Cardiac septum (tissue), 1 donor: ENCODE data around the gene AGGF1. TPM values are rescaled to one million over a fixed set of nuclear protein-coding genes. Genes with fewer than 3 reads are reported as not detected.
"Not testable (repeated sequence)": the region's sequence is repeated elsewhere in the genome, so short reads cannot be mapped to it uniquely, and the experiment has no call there.

Experiments used
- DNase-seq: peaks from one replicate; pipeline ENCODE4 v3.0.0-alpha.2; 2020; ENCODE audit warnings: low spot score
- intact Hi-C: fragments of 100-400 bp; cut with DNase I; formaldehyde crosslinking; loops from one replicate; pipeline ENCODE4 v1.14.0; 2022
- long read RNA-seq: library from polyadenylated mRNA; unstranded; transcript quantifications from one replicate; pipeline ENCODE4 v2.0.0, GENCODE V29; 2021
- total RNA-seq: library from RNA; stranded (reverse); fragmentation: NEBNext Ultra II Directional; extraction: Animal tissue kit (Norgen Biotek cat#: 25700); gene quantifications from one replicate; pipeline ENCODE4 v1.2.1, GENCODE V29; 2021
- donor health status: DM: no; HTN: no; CAD: no.

Gene AGGF1, protein sequence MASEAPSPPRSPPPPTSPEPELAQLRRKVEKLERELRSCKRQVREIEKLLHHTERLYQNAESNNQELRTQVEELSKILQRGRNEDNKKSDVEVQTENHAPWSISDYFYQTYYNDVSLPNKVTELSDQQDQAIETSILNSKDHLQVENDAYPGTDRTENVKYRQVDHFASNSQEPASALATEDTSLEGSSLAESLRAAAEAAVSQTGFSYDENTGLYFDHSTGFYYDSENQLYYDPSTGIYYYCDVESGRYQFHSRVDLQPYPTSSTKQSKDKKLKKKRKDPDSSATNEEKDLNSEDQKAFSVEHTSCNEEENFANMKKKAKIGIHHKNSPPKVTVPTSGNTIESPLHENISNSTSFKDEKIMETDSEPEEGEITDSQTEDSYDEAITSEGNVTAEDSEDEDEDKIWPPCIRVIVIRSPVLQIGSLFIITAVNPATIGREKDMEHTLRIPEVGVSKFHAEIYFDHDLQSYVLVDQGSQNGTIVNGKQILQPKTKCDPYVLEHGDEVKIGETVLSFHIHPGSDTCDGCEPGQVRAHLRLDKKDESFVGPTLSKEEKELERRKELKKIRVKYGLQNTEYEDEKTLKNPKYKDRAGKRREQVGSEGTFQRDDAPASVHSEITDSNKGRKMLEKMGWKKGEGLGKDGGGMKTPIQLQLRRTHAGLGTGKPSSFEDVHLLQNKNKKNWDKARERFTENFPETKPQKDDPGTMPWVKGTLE
- 16.9 TPM for total RNA-seq
- long read RNA-seq, full-length matches to known transcripts, result 24 of 43 reads
- long read RNA-seq, partial matches to known transcripts, result 14 of 43 reads
- long read RNA-seq, other reads (novel, unspliced or antisense), result 5 of 43 reads

DNA sequence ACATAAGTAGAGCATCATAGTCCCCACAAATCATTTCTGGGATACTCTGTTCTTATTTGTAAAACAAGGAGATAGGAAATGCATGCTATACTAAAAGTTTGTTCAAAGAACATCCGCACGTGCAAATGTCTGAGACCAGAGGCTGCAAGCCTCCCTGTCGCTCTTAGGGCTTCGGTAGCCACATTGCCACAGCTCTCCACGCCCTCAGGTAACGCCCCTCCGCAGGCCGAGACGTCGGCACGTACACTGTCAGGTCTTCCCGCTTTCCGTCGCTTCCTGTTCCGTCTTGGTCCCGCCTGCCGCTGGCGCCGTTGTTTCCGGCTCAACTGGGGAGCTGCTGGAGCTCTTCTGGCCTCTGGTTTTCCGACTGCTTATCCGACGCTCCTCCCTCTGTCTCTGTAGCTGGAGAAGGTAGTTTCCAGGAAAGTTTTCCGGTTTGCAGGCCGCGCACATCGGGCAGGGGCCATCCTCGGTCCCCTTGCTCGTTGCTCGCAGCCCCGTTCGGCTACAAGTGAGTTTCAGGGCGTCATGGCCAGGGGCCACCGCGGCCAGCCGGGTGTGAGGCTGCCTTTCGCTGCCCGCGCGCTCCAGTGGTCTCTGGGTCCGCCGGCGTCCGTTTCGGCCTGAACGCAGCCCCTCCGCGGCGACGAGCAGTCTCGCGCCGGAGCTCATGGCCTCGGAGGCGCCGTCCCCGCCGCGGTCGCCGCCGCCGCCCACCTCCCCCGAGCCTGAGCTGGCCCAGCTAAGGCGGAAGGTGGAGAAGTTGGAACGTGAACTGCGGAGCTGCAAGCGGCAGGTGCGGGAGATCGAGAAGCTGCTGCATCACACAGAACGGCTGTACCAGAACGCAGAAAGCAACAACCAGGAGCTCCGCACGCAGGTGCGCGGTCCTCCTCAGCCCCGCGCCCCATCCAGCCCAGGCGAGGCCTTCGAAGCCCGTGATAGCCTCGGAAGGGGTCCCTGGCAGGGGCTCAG, at the start of gene AGGF1:
Gene AGGF1, plus strand, starts transcription at position 308 of the 975 bp plus-strand sequence. Its CDS starts 363 bp downstream, at position 671.
- intact Hi-C loops, result loop anchor here (2.0 kb wide), 1 partner anchor 46 kb away; no protein-coding TSS in a partner anchor
- peak; percentile 97 for DNase-seq

DNA sequence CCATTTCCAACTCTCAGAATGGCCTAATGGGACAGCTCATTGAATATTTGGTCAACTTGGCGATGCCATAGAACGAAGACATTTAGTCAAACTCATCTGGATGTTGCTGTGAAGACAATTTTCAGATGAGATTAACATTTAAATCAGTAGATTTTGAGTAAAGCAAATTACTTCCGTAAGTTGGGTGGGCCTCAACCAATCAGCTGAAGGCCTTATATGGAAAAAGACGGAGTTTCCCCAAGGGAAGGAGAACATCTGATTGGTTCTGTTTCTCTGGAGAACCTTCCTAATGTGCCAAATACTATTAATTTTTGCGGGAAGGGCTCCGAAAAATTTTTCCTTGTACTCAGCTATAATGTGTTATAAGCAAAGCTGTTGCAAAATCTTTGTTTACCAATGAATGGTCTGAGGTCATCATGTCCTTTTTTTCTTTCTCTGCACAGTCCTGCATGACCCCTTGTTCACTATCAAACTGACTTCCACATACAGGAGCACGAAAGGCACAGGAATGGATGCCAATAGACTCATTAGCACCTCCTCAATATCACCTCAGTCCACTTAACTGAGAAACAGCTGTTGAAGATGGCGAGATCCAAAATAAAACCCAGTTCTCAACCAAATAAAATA, 49.6 kb upstream of the AGGF1 start:
- DNase-seq, result no peak
- intact Hi-C loops, result no loop called here

DNA sequence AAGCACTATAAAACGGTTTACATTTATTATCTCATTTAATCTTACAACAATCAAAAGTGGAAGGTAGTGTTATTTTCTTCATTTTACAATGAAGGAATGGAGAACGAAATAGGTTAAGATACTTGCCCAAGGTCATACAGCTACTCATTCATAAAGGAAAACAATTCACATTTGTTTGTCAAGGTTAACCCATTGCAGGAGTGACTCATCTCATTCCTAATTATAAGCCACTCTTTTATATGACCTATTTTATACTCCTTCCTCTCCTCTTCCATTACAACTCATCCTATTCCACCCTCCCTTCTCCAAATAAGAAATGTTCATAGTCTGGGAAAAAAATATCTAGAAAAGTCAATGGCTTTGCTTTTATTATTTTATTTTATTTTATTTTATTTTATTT, 47.8 kb upstream of the AGGF1 start:
- DNase-seq, result no peak
- intact Hi-C loops, result no loop called here

GRCh38 chr5:76983468-76983867, 46.7 kb upstream of the AGGF1 start:
- intact Hi-C loops, result no loop called here
- DNase-seq, result no peak

DNA sequence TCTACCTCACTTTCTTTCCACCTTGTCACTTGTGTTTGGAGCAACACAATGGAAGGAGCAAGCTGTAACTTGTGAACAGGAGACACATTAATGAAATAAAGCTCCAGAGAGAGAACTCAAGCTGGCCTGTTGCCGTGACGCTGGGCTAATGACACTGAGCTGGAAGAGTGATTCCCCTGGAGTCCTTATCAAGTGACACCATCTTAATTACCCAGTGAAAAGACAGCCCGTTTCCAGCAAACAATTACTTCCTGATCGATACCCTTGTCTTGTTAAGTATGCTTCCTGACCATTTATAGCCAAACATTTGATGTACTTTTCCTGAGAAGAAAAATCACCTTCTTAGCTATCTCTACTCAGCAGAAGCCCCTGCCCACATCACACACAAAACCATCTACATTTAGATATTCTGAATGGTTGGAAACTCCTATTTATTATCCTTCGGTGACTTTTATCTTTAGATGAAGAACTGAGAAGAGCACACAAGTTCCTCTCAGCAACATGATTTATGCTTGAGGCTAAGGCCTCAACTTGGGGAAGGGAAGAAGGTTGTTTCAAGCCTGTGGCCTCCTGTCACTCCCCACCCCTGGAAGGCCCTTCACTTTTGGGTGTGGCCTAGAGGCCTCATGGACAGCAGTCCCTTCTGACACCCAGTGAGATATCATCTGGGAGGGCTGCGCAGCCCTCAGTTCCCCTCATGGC, 43.2 kb upstream of the AGGF1 start:
- intact Hi-C loops, result no loop called here
- no peak for DNase-seq

GRCh38 chr5:76990899-76991459, 39.2 kb upstream of the AGGF1 start:
- intact Hi-C loops, result no loop called here

GRCh38 chr5:76993436-76993835, 36.8 kb upstream of the AGGF1 start:
- DNase-seq, intact Hi-C loops: not testable (repeated sequence)

More at GRCh38 chr5:76990899-76991459, 39.2 kb upstream of the AGGF1 start:
- no peak for DNase-seq

DNA sequence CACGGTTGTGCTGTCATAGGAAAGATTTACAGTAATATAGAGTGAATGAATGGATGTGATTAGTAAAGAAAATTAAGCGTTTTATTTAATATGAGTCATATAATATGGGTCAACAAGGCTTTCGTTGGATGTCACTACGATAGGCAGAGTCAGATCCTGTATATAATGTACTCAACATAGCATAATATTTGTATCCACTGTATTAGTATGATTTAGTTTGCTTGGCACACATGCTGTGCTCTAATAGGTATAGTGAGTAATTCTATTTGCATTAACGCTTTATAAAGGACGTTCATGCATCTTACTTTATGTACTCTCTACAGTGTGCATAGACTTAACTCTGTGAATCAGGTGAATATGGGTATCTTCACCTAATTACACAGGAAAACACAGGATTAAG, 35.9 kb upstream of the AGGF1 start:
- intact Hi-C loops, result no loop called here
- DNase-seq, result no peak

GRCh38 chr5:76998251-76998650, 32.0 kb upstream of the AGGF1 start:
- DNase-seq, intact Hi-C loops: not testable (repeated sequence)

- intact Hi-C loops, result no loop called here
- no peak for DNase-seq
These were observed 30.8 kb upstream of the AGGF1 start for GRCh38 chr5:76999451-76999850.

DNA sequence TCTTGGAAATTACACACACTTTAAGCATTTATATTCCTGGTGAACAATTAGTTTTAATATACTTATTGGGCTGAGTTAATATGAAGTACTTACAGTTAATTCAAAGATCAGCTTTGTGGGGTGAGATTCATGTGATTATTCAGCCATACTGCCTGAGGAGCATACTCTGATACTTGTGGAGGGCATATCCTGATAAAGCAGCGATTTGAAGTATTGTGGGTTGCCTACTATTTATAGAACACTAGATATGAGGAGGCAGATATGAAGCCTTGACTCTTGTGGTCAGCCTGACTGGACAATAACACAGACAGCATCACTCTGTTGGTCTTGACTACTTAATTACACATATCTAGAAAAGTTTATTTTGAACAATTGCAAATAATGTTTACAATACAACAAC, 27.0 kb upstream of the AGGF1 start:
- no peak for DNase-seq
- intact Hi-C loops, result no loop called here

GRCh38 chr5:77006124-77006523, 24.1 kb upstream of the AGGF1 start:
- no peak for DNase-seq
- intact Hi-C loops, result no loop called here

- DNase-seq, result no peak
- intact Hi-C loops, result no loop called here
These were observed 21.8 kb upstream of the AGGF1 start for GRCh38 chr5:77008413-77008812.

DNA sequence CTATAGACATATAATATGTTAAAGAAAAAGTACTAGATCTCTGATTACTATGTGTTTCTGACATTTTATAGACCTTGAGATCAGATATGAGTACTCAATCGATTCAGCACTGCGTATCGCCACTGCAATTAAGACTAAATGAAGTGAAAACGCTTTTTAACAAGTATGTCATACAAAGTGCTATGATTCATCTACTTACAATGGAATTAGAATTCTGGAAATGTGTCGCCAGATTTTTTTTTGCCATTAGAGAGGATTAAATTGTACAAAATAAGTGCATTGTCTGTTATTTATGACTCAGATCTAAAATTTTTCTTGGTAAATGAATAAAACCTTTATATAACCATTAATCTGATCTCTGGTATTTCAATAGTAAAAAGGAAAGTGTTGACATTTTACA, 20.0 kb upstream of the AGGF1 start:
- intact Hi-C loops, result loop anchor here (5.0 kb wide), 1 partner anchor 408 kb away; no protein-coding TSS in a partner anchor
- no peak for DNase-seq

DNA sequence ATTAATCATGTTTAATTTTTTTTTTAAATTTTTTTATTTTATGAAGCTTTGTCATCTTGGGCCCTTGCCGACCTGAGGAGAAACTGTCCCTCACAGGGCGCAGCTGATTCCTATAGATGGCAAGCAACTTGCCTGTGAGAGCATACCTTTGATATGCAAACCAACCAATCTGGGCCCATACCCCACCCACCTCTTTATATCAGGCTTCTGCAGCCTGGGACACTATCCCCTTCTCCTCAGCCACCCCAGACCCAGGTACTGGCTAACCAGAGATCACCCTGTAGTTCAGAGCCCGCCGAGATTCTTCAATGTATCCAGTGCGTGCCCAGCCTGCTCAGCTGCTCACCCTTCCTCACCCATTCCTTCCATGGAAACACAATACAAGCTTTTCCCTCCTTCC, 18.7 kb upstream of the AGGF1 start:
- no peak for DNase-seq
- intact Hi-C loops, result loop anchor here (5.0 kb wide), 1 partner anchor 409 kb away; no protein-coding TSS in a partner anchor

DNA sequence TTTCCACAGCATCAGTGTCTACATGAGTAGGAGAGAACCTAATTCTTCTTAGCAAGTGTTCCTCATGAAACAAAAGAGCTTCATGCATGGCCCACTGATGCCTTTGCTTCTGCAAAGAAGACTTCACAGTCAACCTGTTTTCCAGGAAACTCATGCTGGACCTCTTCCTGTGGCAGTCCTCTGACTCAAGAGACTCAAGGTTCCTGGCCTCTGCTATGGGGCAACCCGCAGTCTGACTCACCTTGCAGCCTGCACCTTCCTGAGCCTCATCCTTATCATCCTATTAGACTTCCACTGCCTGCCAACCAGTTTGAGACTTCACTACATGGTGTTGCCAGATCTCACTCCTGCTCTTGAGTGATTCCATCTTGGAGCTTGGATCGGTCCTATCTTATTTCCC, 17.6 kb upstream of the AGGF1 start:
- DNase-seq, result no peak
- intact Hi-C loops, result loop anchor here (5.0 kb wide), 1 partner anchor 410 kb away; no protein-coding TSS in a partner anchor

DNA sequence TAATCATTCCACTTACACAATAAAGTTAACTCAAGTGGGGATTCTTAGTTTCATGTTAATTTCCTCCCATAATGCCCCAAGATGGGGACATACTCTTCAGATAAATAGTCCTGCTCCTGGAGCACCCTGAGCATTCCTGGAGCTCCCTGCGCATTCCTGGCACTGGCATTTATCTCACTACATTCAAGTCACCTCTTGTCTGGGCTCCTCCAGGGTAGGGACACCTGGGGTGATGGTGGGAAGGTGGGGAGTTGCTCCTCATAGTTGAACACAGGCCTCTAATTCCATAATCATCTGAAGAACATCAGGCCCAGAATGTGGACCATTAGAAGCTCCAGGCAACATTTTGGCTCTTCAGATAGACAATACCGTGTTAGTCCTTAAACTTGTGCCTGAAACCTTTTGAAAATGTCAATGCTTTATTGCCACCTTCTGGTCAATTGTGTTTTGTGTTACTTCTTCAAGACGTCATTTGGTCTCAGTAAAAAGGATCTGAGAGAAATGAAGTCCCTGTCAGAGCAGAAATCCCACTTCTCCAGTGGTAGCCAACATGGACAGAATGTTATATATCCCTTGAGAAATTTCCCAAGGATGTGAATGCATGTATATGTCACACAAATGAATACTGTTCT, 14.2 kb upstream of the AGGF1 start:
- no peak for DNase-seq
- intact Hi-C loops, result loop anchor here (2.0 kb wide), 1 partner anchor 147 kb away; no protein-coding TSS in a partner anchor
